A549 (cell line): ENCODE results near the gene MAN2A2. TPM values are rescaled to one million over a fixed set of nuclear protein-coding genes. Genes with fewer than 3 reads are reported as not detected.

Experiments used
- ATAC-seq, 2 experiments: fragments of 200-7000 bp in 1 of 2; fragments of >200 bp in 1 of 2; cut with Nextera tagmentation in 1 of 2; cut with Tn5 transposase in 1 of 2; 3 replicates each; pipeline versions ENCODE4 v1.8.0 to v1.9.1; 2018 to 2020; ENCODE audit warnings: mild to moderate bottlenecking in 1 of 2, moderate library complexity in 1 of 2
- CTCF ChIA-PET: fragments of 300-600 bp; sonication (Branson Sonifier 250); formaldehyde crosslinking; extraction: SDS; loops from one replicate; lab custom pipeline; 2021; ENCODE audit warnings: antibody characterized with exemption, inconsistent platforms; lab: Yijun Ruan, JAX
- POLR2A ChIA-PET: fragments of 350-600 bp; formaldehyde crosslinking; extraction: SDS; loops from one replicate; lab custom pipeline; 2021; ENCODE audit warnings: antibody characterized with exemption, inconsistent platforms; lab: Yijun Ruan, JAX
- DNase-seq, 2 experiments: peaks; one replicate each; pipeline versions ENCODE4 v3.0.0 to v3.0.0-alpha.2; 2011 to 2016; ENCODE audit warnings: low read depth in 1 of 2, low spot score in 1 of 2
- FAIRE-seq: peaks from 2 replicates; lab custom pipeline; 2011; peaks lifted over from hg19 to GRCh38; lab: Jason Lieb, UNC
- H3K27ac ChIP-seq, 2 experiments: fragments of >200 bp; sonication (Bioruptor Twin); formaldehyde crosslinking; 3 replicates each; pipeline ENCODE4 v1.5.1; 2016 to 2017
- H3K4me1 ChIP-seq: fragments of >200 bp; sonication (Bioruptor Twin); formaldehyde crosslinking; 3 replicates; pipeline ENCODE4 v1.6.1; 2016
- H3K4me2 ChIP-seq: fragments of >200 bp; sonication (Bioruptor Twin); formaldehyde crosslinking; 3 replicates; pipeline ENCODE4 v1.6.1; 2016
- H3K4me3 ChIP-seq: fragments of >200 bp; sonication (Bioruptor Twin); formaldehyde crosslinking; 3 replicates; pipeline ENCODE4 v1.5.1; 2016
- H3K9me3 ChIP-seq: fragments of >200 bp; sonication (Bioruptor Twin); formaldehyde crosslinking; 3 replicates; pipeline ENCODE4 v1.6.1; 2016
- BCL3 ChIP-seq: fragments of >200 bp; sonication (Bioruptor Twin); formaldehyde crosslinking; IDR thresholded peaks from 3 replicates; pipeline ENCODE4 v1.6.1; 2016
- CBX8 ChIP-seq: fragments of 200-600 bp; sonication (generic); IDR thresholded peaks from 2 replicates; pipeline ENCODE4 v1.6.1; 2016
- CHD2 ChIP-seq: fragments of 150-350 bp; IDR thresholded peaks from 2 replicates; pipeline ENCODE4 v1.6.1; 2014; ENCODE audit warnings: low read length; ENCODE audit not compliant: partially characterized antibody
- CHD4 ChIP-seq: fragments of 200-600 bp; sonication (generic); IDR thresholded peaks from 2 replicates; pipeline ENCODE4 v1.6.1; 2016; ENCODE audit warnings: antibody characterized with exemption, mild to moderate bottlenecking, borderline replicate concordance
- E2F6 ChIP-seq: IDR thresholded peaks from 2 replicates; pipeline ENCODE4 v1.6.1; 2012; ENCODE audit warnings: low read depth, borderline replicate concordance
- EHF ChIP-seq: fragments of 250-450 bp; sonication (Bioruptor Pico); IDR thresholded peaks from 2 replicates; pipeline ENCODE4 v1.5.0; 2020; ENCODE audit warnings: mild to moderate bottlenecking
- EHMT2 ChIP-seq: fragments of 200-600 bp; sonication (generic); IDR thresholded peaks from 2 replicates; pipeline ENCODE4 v1.6.1; 2016; ENCODE audit warnings: antibody characterized with exemption, low read depth, mild to moderate bottlenecking, moderate library complexity
- HOXA7 ChIP-seq: fragments of 250-450 bp; sonication (Bioruptor Pico); IDR thresholded peaks from 2 replicates; pipeline ENCODE4 v1.5.0; 2020; ENCODE audit warnings: mild to moderate bottlenecking, moderate library complexity
- JUN ChIP-seq, 2 experiments: fragments of >200 bp; sonication (Bioruptor Twin); formaldehyde crosslinking; IDR thresholded peaks; 2 replicates in 1 of 2; 3 replicates in 1 of 2; pipeline ENCODE4 v1.6.1; 2016 to 2017
- MAZ ChIP-seq: fragments of 150-350 bp; IDR thresholded peaks from 2 replicates; pipeline ENCODE4 v1.6.1; 2014; ENCODE audit warnings: antibody characterized with exemption, low read depth, low read length, borderline replicate concordance
- MYC ChIP-seq: IDR thresholded peaks from 2 replicates; pipeline ENCODE4 v1.6.1; 2012; ENCODE audit warnings: mild to moderate bottlenecking, inconsistent platforms, low read length, improper control_type of control experiment, borderline replicate concordance
- NFE2L2 ChIP-seq: fragments of 150-350 bp; conservative IDR thresholded peaks from 2 replicates; pipeline ENCODE4 v1.6.1; 2014; ENCODE audit warnings: low read length
- POLR2A ChIP-seq: IDR thresholded peaks from 2 replicates; pipeline ENCODE4 v1.6.1; 2012; ENCODE audit warnings: mild to moderate bottlenecking, low read length
- RFX5 ChIP-seq: fragments of 450-650 bp; IDR thresholded peaks from 2 replicates; pipeline ENCODE4 v1.7.1; 2014; ENCODE audit warnings: antibody characterized with exemption, mild to moderate bottlenecking, moderate library complexity
- RNF2 ChIP-seq: fragments of 200-600 bp; sonication (generic); IDR thresholded peaks from 2 replicates; pipeline ENCODE4 v1.6.1; 2016; ENCODE audit warnings: low read depth, mild to moderate bottlenecking, antibody characterized with exemption, moderate library complexity, borderline replicate concordance
- SREBF2 ChIP-seq: fragments of 450-650 bp; IDR thresholded peaks from 2 replicates; pipeline ENCODE4 v1.6.1; 2014; ENCODE audit warnings: mild to moderate bottlenecking, moderate library complexity
- WGBS: methylation state at CpG from one replicate; pipeline ENCODE4 v1.1.6; 2017; ENCODE audit errors: missing lambda C conversion rate; 5-methylcytosine and 5-hydroxymethylcytosine counted together
- polyA plus RNA-seq, 4 experiments: library from polyadenylated mRNA; depleted of rRNA in 3 of 4; stranded (reverse); fragments of >200 nt; fragmentation: RNase III in 1 of 4; extraction: RNeasy Plus Mini Kit Qiagen cat#74134 plus additional on column Dnase treatment in 1 of 4; gene quantifications; 2 replicates in 3 of 4; 3 replicates in 1 of 4; pipeline ENCODE4 v1.2.3, GENCODE V29; 2011 to 2017
- TF ChIP-seq, protein P1 (sequence below): fragments of 450-650 bp; IDR thresholded peaks from 2 replicates; pipeline ENCODE4 v1.6.1; 2014; ENCODE audit warnings: antibody characterized with exemption

The MAN2A2 gene
- polyA plus RNA-seq, 2 of the 4 experiments (the other 2 are of a cell fraction): 22.0 to 32.6 TPM

GRCh38 chr15:90909976-90910375, 6.9 kb downstream of the MAN2A2 start:
- H3K27ac ChIP-seq: no peak overlapping the region
- TF ChIP-seq MYC (no peak), MAZ (no peak), EHMT2 (no peak), NFE2L2 (no peak), CHD2 (no peak), E2F6 (no peak), POLR2A (no peak), BCL3 (no peak)
- H3K4me2 ChIP-seq: no peak overlapping the region
- 96% methylated on average over 8 of the region's 8 CpGs for WGBS
- no peaks in the 10 kb centered on the region for H3K4me1 ChIP-seq
- no peak for ATAC-seq
- no peak for FAIRE-seq
- H3K4me3 ChIP-seq: no peak overlapping the region
- CTCF ChIA-PET: interaction anchor here (1.1 to 9.2 kb wide), 7 partner anchors 7 to 428 kb away, joined by 3 to 83 read pairs (median 5); partner anchors contain the start of genes HDDC3, MAN2A2 and UNC45A
- no peaks in the 10 kb centered on the region for H3K9me3 ChIP-seq
- DNase-seq: no peak
- POLR2A ChIA-PET: no interaction called here

DNA sequence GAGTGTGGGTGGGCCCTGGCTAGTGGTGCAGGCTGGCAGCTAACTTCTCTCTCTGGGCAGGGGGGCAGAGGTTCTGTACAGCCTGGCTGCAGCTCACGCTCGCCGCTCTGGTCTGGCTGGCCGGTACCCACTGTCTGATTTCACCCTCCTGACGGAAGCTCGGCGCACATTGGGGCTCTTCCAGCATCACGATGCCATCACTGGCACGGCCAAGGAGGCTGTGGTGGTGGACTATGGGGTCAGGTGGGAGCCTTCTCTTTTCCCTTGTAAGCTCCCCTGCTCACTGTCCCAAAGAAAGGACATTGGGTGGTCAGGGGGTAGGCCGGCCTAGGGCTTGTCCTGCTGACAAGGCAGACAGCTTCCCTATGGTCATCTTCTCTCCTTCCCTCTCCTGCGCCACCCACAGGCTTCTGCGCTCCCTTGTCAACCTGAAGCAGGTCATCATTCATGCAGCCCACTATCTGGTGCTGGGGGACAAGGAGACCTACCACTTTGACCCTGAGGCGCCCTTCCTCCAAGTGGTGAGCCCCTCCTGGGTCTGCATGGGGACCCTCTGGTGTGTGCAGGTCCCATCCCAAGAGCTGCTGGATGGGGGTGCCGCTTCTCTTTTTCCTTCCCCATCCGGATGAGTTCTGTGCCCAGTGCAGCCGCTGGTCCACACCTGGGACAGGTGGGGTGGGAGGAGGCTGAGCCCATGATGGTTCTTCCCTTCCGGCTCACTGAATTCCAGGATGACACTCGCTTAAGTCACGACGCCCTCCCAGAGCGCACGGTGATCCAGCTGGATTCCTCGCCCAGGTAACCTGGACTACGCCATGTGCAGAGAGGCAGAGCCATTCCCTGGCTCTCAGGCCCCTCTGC, 7.6 kb downstream of the MAN2A2 start:
- whole genome bisulfite sequencing: 97% methylated on average over 24 of the region's 24 CpGs
- Histone ChIP-seq H3K4me3 (no peak overlapping the region), H3K27ac (no peak overlapping the region), H3K4me1 (no peaks in the 10 kb centered on the region), H3K9me3 (no peaks in the 10 kb centered on the region), H3K4me2 (no peak overlapping the region)
- peak in 1 of 2 experiments; percentile 53; a peak in 3 of 6 replicates for ATAC-seq
- FAIRE-seq: no peak
- ChIA-PET CTCF (interaction anchor here (0.7 to 9.2 kb wide), 6 partner anchors 8 to 245 kb away, joined by 3 to 83 read pairs (median 18); partner anchors contain the start of genes HDDC3, MAN2A2 and UNC45A), POLR2A (no interaction called here)
- DNase-seq: no peak
- no peak for TF ChIP-seq RNF2
- no peak for TF ChIP-seq JUN (IDR thresholded peaks at IDR 0.05)
- TF ChIP-seq RFX5: no peak
- no peak for TF ChIP-seq SREBF2
- TF ChIP-seq, protein P1, sequence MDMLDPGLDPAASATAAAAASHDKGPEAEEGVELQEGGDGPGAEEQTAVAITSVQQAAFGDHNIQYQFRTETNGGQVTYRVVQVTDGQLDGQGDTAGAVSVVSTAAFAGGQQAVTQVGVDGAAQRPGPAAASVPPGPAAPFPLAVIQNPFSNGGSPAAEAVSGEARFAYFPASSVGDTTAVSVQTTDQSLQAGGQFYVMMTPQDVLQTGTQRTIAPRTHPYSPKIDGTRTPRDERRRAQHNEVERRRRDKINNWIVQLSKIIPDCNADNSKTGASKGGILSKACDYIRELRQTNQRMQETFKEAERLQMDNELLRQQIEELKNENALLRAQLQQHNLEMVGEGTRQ: no peak
- no peak for TF ChIP-seq MAZ
- no peak for TF ChIP-seq HOXA7 (CRISPR knock-in tag)
- TF ChIP-seq EHF (CRISPR knock-in tag): no peak

- DNase-seq (no peak), ATAC-seq (no peak)
- Histone ChIP-seq H3K27ac (no peak overlapping the region), H3K4me3 (no peak overlapping the region), H3K4me2 (no peak overlapping the region)
- ChIA-PET POLR2A (no interaction called here), CTCF (interaction anchor here (0.7 to 9.2 kb wide), 5 partner anchors 8 to 246 kb away, joined by 3 to 83 read pairs (median 31); partner anchors contain the start of genes HDDC3, MAN2A2 and UNC45A)
- WGBS: 94% methylated on average over 11 of the region's 19 CpGs
- TF ChIP-seq CBX8 (no peak), CHD4 (no peak)
- TF ChIP-seq, all 56 proteins: peak for 0
- no peaks in the 10 kb centered on the region for H3K9me3 ChIP-seq
- no peaks in the 10 kb centered on the region for H3K4me1 ChIP-seq
- no peak for FAIRE-seq
These were observed 8.2 kb downstream of the MAN2A2 start for GRCh38 chr15:90911302-90911623.
